SU-DHL-6 (cell line): Measurements from ENCODE around the gene B3GNT9.
"Not testable (repeated sequence)": the region's sequence is repeated elsewhere in the genome, so short reads cannot be mapped to it uniquely, and the experiment has no call there.

Source experiments
- H2AFZ ChIP-seq: fragments of 200-600 bp; sonication (generic); 2 replicates; pipeline ENCODE4 v1.6.1; 2014; ENCODE audit warnings: low read depth, mild to moderate bottlenecking, moderate library complexity, mixed read lengths, antibody characterized with exemption, low read length; ENCODE audit not compliant: severe bottlenecking
- H3F3A ChIP-seq: fragments of 200-600 bp; shearing (Covaris generic); 2 replicates; pipeline ENCODE4 v1.6.0; 2016; ENCODE audit warnings: antibody characterized with exemption, mild to moderate bottlenecking; ENCODE audit not compliant: insufficient read depth
- H3K27ac ChIP-seq: fragments of 200-600 bp; sonication (generic); 2 replicates; pipeline ENCODE4 v1.5.1; 2016; ENCODE audit warnings: low read depth, mild to moderate bottlenecking, low read length, moderate library complexity, mixed read lengths
- H3K27me3 ChIP-seq: fragments of 200-600 bp; sonication (generic), shearing (Covaris generic); 2 replicates; pipeline ENCODE4 v1.6.0; 2014; ENCODE audit warnings: mild to moderate bottlenecking, low read length
- H3K36me3 ChIP-seq: fragments of 200-600 bp; sonication (generic); 2 replicates; pipeline ENCODE4 v1.6.1; 2014; ENCODE audit warnings: mild to moderate bottlenecking, low read length, mixed read lengths
- H3K4me2 ChIP-seq: fragments of 300-600, 200-600 bp; shearing (Covaris generic), sonication (generic); 2 replicates; pipeline ENCODE4 v1.6.0; 2014; ENCODE audit warnings: low read length, low read depth, mild to moderate bottlenecking; ENCODE audit not compliant: poor library complexity, severe bottlenecking
- H3K4me3 ChIP-seq: fragments of 200-600 bp; sonication (generic); 2 replicates; pipeline ENCODE4 v1.5.1; 2014; ENCODE audit warnings: antibody characterized with exemption, low read length, mild to moderate bottlenecking, mixed read lengths; ENCODE audit not compliant: insufficient read depth, poor library complexity, severe bottlenecking
- H3K79me2 ChIP-seq: fragments of 200-600 bp; sonication (generic); 2 replicates; pipeline ENCODE4 v1.6.1; 2014; ENCODE audit warnings: mild to moderate bottlenecking, low read length, moderate library complexity; ENCODE audit not compliant: insufficient read depth
- H3K9ac ChIP-seq: fragments of 200-600 bp; sonication (generic); 2 replicates; pipeline ENCODE4 v1.7.0; 2014; ENCODE audit warnings: mild to moderate bottlenecking, low read length
- H3K9me2 ChIP-seq: fragments of 200-600 bp; sonication (generic); replicated peaks from 2 replicates; pipeline ENCODE4 v1.6.1; 2014; ENCODE audit warnings: low read length; ENCODE audit not compliant: insufficient read depth
- H3K9me3 ChIP-seq: fragments of 200-600 bp; sonication (generic); 2 replicates; pipeline ENCODE4 v1.6.1; 2014; ENCODE audit warnings: low read length, mixed read lengths; ENCODE audit not compliant: insufficient read depth
- H4K20me1 ChIP-seq: fragments of 200-600 bp; sonication (generic); 2 replicates; pipeline ENCODE4 v1.6.1; 2014; ENCODE audit warnings: low read depth, mild to moderate bottlenecking, antibody characterized with exemption, low read length, moderate library complexity, mixed read lengths
- EZH2phosphoT487 ChIP-seq: fragments of 200-600 bp; sonication (generic), shearing (Covaris generic); conservative IDR thresholded peaks from 2 replicates; pipeline ENCODE4 v1.6.1; 2018; ENCODE audit warnings: mild to moderate bottlenecking, antibody characterized with exemption, low read length, moderate library complexity, mixed read lengths
- TF ChIP-seq, protein P1 (sequence below): fragments of 200-600 bp; sonication (generic); IDR thresholded peaks from one replicate; pipeline ENCODE4 v1.5.1; 2017; ENCODE audit warnings: antibody characterized with exemption, mild to moderate bottlenecking, low read length, moderate library complexity; ENCODE audit not compliant: insufficient read depth, poor library complexity, severe bottlenecking

The B3GNT9 gene

DNA sequence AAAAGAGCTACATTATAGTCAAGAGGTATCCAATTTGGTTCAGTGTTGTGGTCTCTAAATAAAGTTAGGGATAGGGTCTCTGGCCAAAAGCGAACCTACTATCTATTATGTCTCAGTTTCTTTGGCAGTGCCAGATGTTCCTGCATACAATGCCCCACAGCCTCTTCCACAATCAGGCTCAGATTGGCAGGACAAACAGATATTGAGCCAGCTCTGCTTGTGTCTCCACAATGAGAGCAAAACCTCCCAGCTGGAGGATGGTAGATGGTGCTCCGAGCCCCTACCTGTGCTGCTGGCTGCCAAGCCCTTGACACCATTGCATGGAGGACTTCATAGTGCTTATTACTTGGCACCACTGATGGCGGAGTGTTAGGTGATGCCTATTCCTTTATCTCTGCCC, 21.4 kb downstream of the B3GNT9 start:
- Histone ChIP-seq H3K79me2 (no peaks in the 10 kb centered on the region), H3K9ac (no peak overlapping the region), H3K4me3 (no peak overlapping the region), H2AFZ (no peak overlapping the region), H3K27ac (no peak overlapping the region), H3K27me3 (no peaks in the 10 kb centered on the region), H3F3A (no peaks in the 10 kb centered on the region), H3K4me2 (no peak overlapping the region), H3K36me3 (0 out of 2 replicates have a peak, but pooled peaks cover 3% of the 10 kb centered on the region), H3K9me3 (no peaks in the 10 kb centered on the region), H4K20me1 (no peaks in the 10 kb centered on the region), H3K9me2 (no peaks in the 10 kb centered on the region)
- TF ChIP-seq, protein P1, sequence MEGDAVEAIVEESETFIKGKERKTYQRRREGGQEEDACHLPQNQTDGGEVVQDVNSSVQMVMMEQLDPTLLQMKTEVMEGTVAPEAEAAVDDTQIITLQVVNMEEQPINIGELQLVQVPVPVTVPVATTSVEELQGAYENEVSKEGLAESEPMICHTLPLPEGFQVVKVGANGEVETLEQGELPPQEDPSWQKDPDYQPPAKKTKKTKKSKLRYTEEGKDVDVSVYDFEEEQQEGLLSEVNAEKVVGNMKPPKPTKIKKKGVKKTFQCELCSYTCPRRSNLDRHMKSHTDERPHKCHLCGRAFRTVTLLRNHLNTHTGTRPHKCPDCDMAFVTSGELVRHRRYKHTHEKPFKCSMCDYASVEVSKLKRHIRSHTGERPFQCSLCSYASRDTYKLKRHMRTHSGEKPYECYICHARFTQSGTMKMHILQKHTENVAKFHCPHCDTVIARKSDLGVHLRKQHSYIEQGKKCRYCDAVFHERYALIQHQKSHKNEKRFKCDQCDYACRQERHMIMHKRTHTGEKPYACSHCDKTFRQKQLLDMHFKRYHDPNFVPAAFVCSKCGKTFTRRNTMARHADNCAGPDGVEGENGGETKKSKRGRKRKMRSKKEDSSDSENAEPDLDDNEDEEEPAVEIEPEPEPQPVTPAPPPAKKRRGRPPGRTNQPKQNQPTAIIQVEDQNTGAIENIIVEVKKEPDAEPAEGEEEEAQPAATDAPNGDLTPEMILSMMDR: no peak
- no peak for TF ChIP-seq EZH2phosphoT487

GRCh38 chr16:67128887-67129286, 21.9 kb downstream of the B3GNT9 start:
- no peaks in the 10 kb centered on the region for H4K20me1 ChIP-seq

DNA sequence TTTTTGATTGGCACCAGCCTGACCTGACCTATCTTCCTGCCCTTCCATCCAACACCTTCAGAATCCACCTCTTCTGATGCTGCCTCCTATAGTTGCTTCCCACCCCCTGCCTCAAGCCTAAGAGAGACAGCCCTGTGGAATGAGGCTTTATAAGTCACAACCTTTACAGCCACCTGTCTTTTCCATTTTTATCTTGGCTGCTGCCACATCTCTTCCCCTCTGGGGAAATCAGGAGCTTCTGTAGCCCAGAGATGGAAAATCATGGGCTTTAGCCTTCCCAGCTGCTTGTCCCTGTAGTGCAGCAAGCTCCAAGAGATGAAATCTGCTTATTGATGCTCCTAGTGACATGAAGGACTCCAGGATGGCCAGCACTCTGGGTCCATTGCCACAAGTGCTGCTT, 22.4 kb downstream of the B3GNT9 start:
- Histone ChIP-seq H3K36me3 (0 out of 2 replicates have a peak, but pooled peaks cover 3% of the 10 kb centered on the region), H2AFZ (no peak overlapping the region), H3F3A (no peaks in the 10 kb centered on the region), H3K9me2 (no peaks in the 10 kb centered on the region), H3K9ac (no peak overlapping the region), H3K27me3 (no peaks in the 10 kb centered on the region), H3K27ac (no peak overlapping the region), H3K4me2 (no peak overlapping the region), H4K20me1 (no peaks in the 10 kb centered on the region), H3K4me3 (no peak overlapping the region), H3K79me2 (no peaks in the 10 kb centered on the region), H3K9me3 (no peaks in the 10 kb centered on the region)
- TF ChIP-seq EZH2phosphoT487: no peak
- TF ChIP-seq, protein P1: no peak

More at GRCh38 chr16:67128887-67129286, 21.9 kb downstream of the B3GNT9 start:
- no peak overlapping the region for H2AFZ ChIP-seq
- no peak overlapping the region for H3K4me3 ChIP-seq
- H3K79me2 ChIP-seq: no peaks in the 10 kb centered on the region
- no peaks in the 10 kb centered on the region for H3F3A ChIP-seq
- TF ChIP-seq EZH2phosphoT487: no peak
- TF ChIP-seq, protein P1: no peak
- no peak overlapping the region for H3K4me2 ChIP-seq
- no peak overlapping the region for H3K9ac ChIP-seq
- H3K36me3 ChIP-seq: 0 out of 2 replicates have a peak, but pooled peaks cover 3% of the 10 kb centered on the region
- no peaks in the 10 kb centered on the region for H3K9me2 ChIP-seq
- no peaks in the 10 kb centered on the region for H3K27me3 ChIP-seq
- H3K27ac ChIP-seq: no peak overlapping the region
- no peaks in the 10 kb centered on the region for H3K9me3 ChIP-seq

GRCh38 chr16:67122799-67123198, 28.0 kb downstream of the B3GNT9 start:
- not testable (repeated sequence) for H3K27me3 ChIP-seq, H3K79me2 ChIP-seq, H3K9me2 ChIP-seq, H3K27ac ChIP-seq, H3F3A ChIP-seq, H2AFZ ChIP-seq, H3K4me3 ChIP-seq, H3K9ac ChIP-seq, H3K36me3 ChIP-seq, H3K9me3 ChIP-seq, H4K20me1 ChIP-seq, H3K4me2 ChIP-seq
